Heart left ventricle (tissue), 16 donors: ENCODE data around the gene MACF1. TPM values are rescaled to one million over a fixed set of nuclear protein-coding genes. Genes with fewer than 3 reads are reported as not detected.
A peak's percentile ranks its signal among the peaks of the same experiment; 100 is the strongest.
"Not testable (repeated sequence)": the region's sequence is repeated elsewhere in the genome, so short reads cannot be mapped to it uniquely, and the experiment has no call there.

ENCODE experiments used
- ATAC-seq, 4 donors: fragments of 200-7000 bp; cut with Tn5 transposase; one replicate each; pipeline ENCODE4 v1.9.1; 2020 to 2022; ENCODE audit warnings: moderate library complexity in 4 of 4, mild to moderate bottlenecking in 3 of 4, moderate number of reproducible peaks in 1 of 4
- DNase-seq, 5 donors: peaks; one replicate each; pipeline ENCODE4 v3.0.0-alpha.2; 2020
- H3K27ac ChIP-seq, 12 donors: fragments of 200-600 bp; sonication (generic) in 4 of 12; one replicate each; pipeline versions ENCODE4 v1.5.0 to v1.8.0; 2016 to 2022; ENCODE audit warnings: mild to moderate bottlenecking in 2 of 12
- H3K27me3 ChIP-seq, 9 donors: fragments of 200-600 bp; sonication (generic) in 2 of 9; one replicate each; pipeline versions ENCODE4 v1.5.1 to v1.8.0; 2016 to 2022; ENCODE audit warnings: mild to moderate bottlenecking in 3 of 9
- H3K36me3 ChIP-seq, 9 donors: fragments of 200-600 bp; sonication (generic) in 2 of 9; one replicate each; pipeline versions ENCODE4 v1.5.0 to v1.8.0; 2018 to 2022; ENCODE audit warnings: mild to moderate bottlenecking in 2 of 9
- H3K4me1 ChIP-seq, 12 donors: fragments of 200-600 bp; sonication (generic) in 4 of 12; one replicate each; pipeline versions ENCODE4 v1.5.0 to v1.8.0; 2016 to 2022; ENCODE audit warnings: mild to moderate bottlenecking in 3 of 12
- H3K4me3 ChIP-seq, 12 donors: fragments of 200-600 bp; sonication (generic) in 4 of 12; one replicate each; pipeline versions ENCODE4 v1.5.0 to v1.8.0; 2017 to 2022; ENCODE audit warnings: mild to moderate bottlenecking in 9 of 12, moderate library complexity in 4 of 12
- H3K9me3 ChIP-seq, 12 donors: fragments of 200-600 bp; sonication (generic) in 4 of 12; one replicate each; pipeline versions ENCODE4 v1.5.0 to v1.8.0; 2016 to 2022; ENCODE audit warnings: mild to moderate bottlenecking in 1 of 12
- POLR2A ChIP-seq, 2 donors: fragments of 450-650 bp; IDR thresholded peaks; one replicate each; pipeline ENCODE4 v1.6.1; 2017; ENCODE audit warnings: antibody characterized with exemption in 2 of 2, mild to moderate bottlenecking in 2 of 2, moderate library complexity in 2 of 2
- WGBS, 4 donors: extraction: QIAGEN DNeasy Blood & Tissue Kit in 2 of 4; methylation state at CpG; one replicate each; pipeline versions ENCODE4 v1.1.5 to v1.1.7; 2013 to 2018; 5-methylcytosine and 5-hydroxymethylcytosine counted together
- intact Hi-C, 10 donors: fragments of 100-400 bp; cut with DNase I; formaldehyde crosslinking; loops; one replicate each; pipeline versions ENCODE4 v1.11.1 to v1.14.2; 2022
- polyA plus RNA-seq, 2 donors: library from polyadenylated mRNA; stranded (reverse); fragments of 200-250 nt; gene quantifications; one replicate each; pipeline ENCODE4 v1.2.3, GENCODE V29; 2013
- total RNA-seq, 9 donors: library from RNA; depleted of rRNA in 2 of 9; stranded (reverse); fragments of >200 nt in 2 of 9; fragmentation: NEBNext Ultra II Directional in 3 of 9; extraction: Animal tissue kit (Norgen Biotek cat#: 25700) in 3 of 9; gene quantifications; one replicate each; pipeline versions ENCODE4 v1.1.0 to v1.2.4, GENCODE V29; 2016 to 2023
- TF ChIP-seq, protein P1 (sequence below), 12 donors: fragments of 200-600 bp; sonication (generic) in 4 of 12; IDR thresholded peaks; one replicate each; pipeline versions ENCODE4 v1.5.0 to v1.8.0; 2018 to 2022; ENCODE audit warnings: antibody characterized with exemption in 12 of 12, mild to moderate bottlenecking in 5 of 12
- donor health status: ischemic (EF 13 %, LVEDD 7.1; RV severe dilation, severe dysfunction).
- donor health status: healthy with polysubstance abuse.
- donor health status: DM: no; HTN: yes; CAD: no.
- donor health status: DM: no; HTN: no; CAD: no.
- donor health status: ischemic (EF 25% LVEDD 6.9; RV normal size, moderate dysfunction).
- donor health status: ischemic (EF 25% LVEDD 5.7; RV mildly dilated, moderate dysfunction).
- donor health status: healthy.
- donor health status: DM: yes; HTN: yes; CAD: no.
- donor health status: ischemic (EF 35%, LVEDD 5.7; RV mildly dilated, moderate dysfunction).
- donor health status: nonischemic (EF 11% LVEDD 7.7; RV severe dilation, severe dysfunction).
- donor health status: DM: yes; HTN: yes; CAD: no.
- donor health status: PGD.
- donor health status: ischemic (EF 29% LVEDD 5.4; RV normal size, mild dysfunction).
- donor health status: nonischemic (EF 23%, LVEDD 6.1; RV moderate dilation, normal function).

The MACF1 gene
- total and polyA plus RNA-seq, 11 donors, result 102 to 436 (median 251) TPM

DNA sequence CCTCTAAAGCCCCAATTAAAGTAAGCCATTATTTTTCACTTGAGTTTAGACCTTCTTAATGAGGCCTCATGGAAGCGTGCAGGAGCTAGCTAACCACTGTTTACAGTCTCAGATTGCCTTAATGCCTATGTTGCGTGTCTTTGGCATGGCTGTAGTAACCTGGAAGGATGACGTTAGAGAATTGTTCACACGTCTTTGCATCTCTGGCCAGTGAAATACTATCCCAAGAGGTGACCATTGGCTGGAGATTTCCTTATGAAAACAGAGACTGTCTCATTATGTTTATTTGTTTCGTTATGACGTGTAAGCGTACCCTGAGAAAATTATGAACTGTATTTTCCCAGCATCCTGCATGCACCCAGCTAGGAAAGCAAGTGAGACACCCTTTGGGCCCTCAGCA lies 268.3 kb downstream of the MACF1 start:
- H3K27me3 ChIP-seq, result no peaks in the 10 kb centered on the region
- 91 to 93% (median 92%) methylated on average over 7 of the region's 7 CpGs for WGBS, 4 donors
- no peak overlapping the region for H3K27ac ChIP-seq
- no peak for ATAC-seq
- TF ChIP-seq, protein P1, sequence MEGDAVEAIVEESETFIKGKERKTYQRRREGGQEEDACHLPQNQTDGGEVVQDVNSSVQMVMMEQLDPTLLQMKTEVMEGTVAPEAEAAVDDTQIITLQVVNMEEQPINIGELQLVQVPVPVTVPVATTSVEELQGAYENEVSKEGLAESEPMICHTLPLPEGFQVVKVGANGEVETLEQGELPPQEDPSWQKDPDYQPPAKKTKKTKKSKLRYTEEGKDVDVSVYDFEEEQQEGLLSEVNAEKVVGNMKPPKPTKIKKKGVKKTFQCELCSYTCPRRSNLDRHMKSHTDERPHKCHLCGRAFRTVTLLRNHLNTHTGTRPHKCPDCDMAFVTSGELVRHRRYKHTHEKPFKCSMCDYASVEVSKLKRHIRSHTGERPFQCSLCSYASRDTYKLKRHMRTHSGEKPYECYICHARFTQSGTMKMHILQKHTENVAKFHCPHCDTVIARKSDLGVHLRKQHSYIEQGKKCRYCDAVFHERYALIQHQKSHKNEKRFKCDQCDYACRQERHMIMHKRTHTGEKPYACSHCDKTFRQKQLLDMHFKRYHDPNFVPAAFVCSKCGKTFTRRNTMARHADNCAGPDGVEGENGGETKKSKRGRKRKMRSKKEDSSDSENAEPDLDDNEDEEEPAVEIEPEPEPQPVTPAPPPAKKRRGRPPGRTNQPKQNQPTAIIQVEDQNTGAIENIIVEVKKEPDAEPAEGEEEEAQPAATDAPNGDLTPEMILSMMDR (IDR thresholded peaks at IDR 0.05), result no peak
- DNase-seq, result no peak
- H3K4me1 ChIP-seq, result peaks cover 0 to 17% (median 0%) of the 10 kb centered on the region in 12 donors
- no peaks in the 10 kb centered on the region for H3K9me3 ChIP-seq
- peaks cover 0 to 99% (median 91%) of the 10 kb centered on the region in 9 donors for H3K36me3 ChIP-seq
- intact Hi-C loops, result loop anchor here in 1 of 10 donors (5.0 kb wide), 1 partner anchor 64 kb away; no protein-coding TSS in a partner anchor
- H3K4me3 ChIP-seq, result no peak overlapping the region

DNA sequence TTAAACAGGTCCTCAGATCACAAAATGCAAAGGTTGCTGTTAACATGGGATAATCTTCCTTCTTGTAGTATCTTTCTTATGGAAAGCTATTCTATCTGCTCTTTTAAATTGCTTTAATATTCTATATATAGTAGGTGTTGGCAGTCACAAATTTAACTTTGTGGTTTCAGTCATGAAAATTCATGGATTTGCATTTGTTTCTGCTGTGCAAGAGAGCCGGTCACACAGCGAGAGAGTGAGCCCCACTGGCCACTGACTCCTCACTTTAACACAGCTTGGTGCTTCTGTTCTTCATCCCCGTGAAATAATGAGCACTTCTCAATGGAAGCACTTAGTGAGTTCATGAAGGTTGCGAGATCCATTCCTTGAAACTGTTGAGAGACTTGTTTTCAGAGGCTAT lies 268.8 kb downstream of the MACF1 start:
- intact Hi-C loops, result loop anchor here in 1 of 10 donors (5.0 kb wide), 1 partner anchor 64 kb away; no protein-coding TSS in a partner anchor
- Histone ChIP-seq H3K36me3 (peaks cover 0 to 99% (median 90%) of the 10 kb centered on the region in 9 donors), H3K27ac (no peak overlapping the region), H3K4me1 (peaks cover 0 to 17% (median 0%) of the 10 kb centered on the region in 12 donors), H3K4me3 (no peak overlapping the region), H3K27me3 (no peaks in the 10 kb centered on the region), H3K9me3 (no peaks in the 10 kb centered on the region)
- TF ChIP-seq, protein P1 (IDR thresholded peaks at IDR 0.05), result no peak
- no peak for TF ChIP-seq POLR2A (IDR thresholded peaks at IDR 0.05)
- no peak for ATAC-seq
- DNase-seq, result no peak
- 94 to 98% (median 97%) methylated on average over 4 of the region's 4 CpGs for WGBS, 4 donors

DNA sequence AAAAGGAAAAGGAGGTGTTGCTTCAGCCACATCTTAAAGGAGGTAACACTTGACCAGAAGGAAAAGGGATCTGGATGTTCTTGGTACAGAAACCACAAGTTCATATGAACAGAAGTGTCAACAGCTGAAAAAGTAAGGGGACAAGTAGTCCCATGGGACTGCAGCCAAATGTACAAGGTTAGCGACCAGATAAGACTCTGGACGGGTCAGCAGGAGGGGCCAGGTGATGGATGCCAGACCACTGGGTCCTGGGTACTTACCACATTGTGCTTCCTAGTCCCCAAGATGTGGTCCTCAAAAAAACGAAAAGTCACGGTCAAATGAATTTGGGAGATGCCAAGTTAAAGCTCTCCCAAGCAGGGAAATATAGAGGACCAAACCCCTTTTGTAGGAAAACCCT lies 270.3 kb downstream of the MACF1 start:
- Histone ChIP-seq H3K9me3 (no peaks in the 10 kb centered on the region), H3K36me3 (peaks cover 0 to 99% (median 90%) of the 10 kb centered on the region in 9 donors), H3K27ac (peak overlapping the region in 11 of 12 donors; percentile 23 to 75 (median 60)), H3K4me3 (no peak overlapping the region), H3K4me1 (peaks cover 0 to 17% (median 0%) of the 10 kb centered on the region in 12 donors), H3K27me3 (no peaks in the 10 kb centered on the region)
- WGBS, 4 donors, result 41 to 58% (median 48%) methylated on average over 4 of the region's 4 CpGs
- intact Hi-C loops, result loop anchor here in 1 of 10 donors (5.0 kb wide), 1 partner anchor 62 kb away; no protein-coding TSS in a partner anchor
- ATAC-seq, result peak; percentile 85 to 92 (median 86)
- TF ChIP-seq, protein P1 (IDR thresholded peaks at IDR 0.05), result no peak
- TF ChIP-seq POLR2A (IDR thresholded peaks at IDR 0.05), result no peak
- peak in 4 of 5 donors; percentile 41 to 74 (median 56) for DNase-seq

DNA sequence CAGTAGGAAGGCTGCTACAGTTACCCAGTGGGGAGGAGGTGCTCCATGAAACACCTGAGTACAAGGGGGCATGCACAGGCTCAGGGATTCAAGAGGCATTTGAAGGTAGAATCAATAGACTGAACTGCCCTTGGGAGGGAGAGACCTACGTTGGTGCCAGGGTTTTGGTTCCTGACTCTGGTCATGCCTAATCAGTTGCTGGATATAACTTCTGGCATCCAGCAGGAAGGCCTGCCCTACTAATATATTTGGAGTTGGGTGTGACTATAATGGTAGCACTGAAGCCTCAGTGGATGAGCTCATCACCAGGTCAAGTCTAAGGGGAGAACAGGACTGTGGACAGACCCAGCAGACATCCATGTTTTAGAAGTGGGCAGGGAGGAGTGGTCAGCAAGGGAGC lies 271.1 kb downstream of the MACF1 start:
- peak in 4 of 5 donors; percentile 32 to 54 (median 45) for DNase-seq
- intact Hi-C loops, H3K9me3 ChIP-seq, H3K27me3 ChIP-seq, H3K4me3 ChIP-seq: not testable (repeated sequence)
- H3K4me1 ChIP-seq, result peaks cover 0 to 15% (median 0%) of the 10 kb centered on the region in 12 donors
- ATAC-seq, result peak; percentile 88 to 90 (median 90)
- 22 to 47% (median 40%) methylated on average over 1 of the region's 1 CpG for WGBS, 4 donors
- H3K27ac ChIP-seq, result peak overlapping the region in 9 of 12 donors; percentile 23 to 75 (median 60)
- H3K36me3 ChIP-seq, result peaks cover 0 to 99% (median 90%) of the 10 kb centered on the region in 9 donors
